Subcutaneous adipose tissue (tissue), 4 donors: ENCODE measurements around the gene FSD1L. TPM values are rescaled to one million over a fixed set of nuclear protein-coding genes. Genes with fewer than 3 reads are reported as not detected.

Experiments used
- total RNA-seq, 4 donors: library from RNA; depleted of rRNA; stranded (reverse); fragments of >200 nt; gene quantifications; one replicate each; pipeline ENCODE4 v1.1.0, GENCODE V29; 2016
- TF ChIP-seq, protein P1 (sequence below): fragments of 450-650 bp; IDR thresholded peaks from one replicate; pipeline ENCODE4 v1.5.1; 2016; ENCODE audit warnings: low read depth, mild to moderate bottlenecking, control low read depth, antibody characterized with exemption, moderate library complexity

FSD1L gene
- 1 to 10 TPM; 3.6 to 8.3 (median 4.8) TPM for total RNA-seq

- TF ChIP-seq, protein P1, sequence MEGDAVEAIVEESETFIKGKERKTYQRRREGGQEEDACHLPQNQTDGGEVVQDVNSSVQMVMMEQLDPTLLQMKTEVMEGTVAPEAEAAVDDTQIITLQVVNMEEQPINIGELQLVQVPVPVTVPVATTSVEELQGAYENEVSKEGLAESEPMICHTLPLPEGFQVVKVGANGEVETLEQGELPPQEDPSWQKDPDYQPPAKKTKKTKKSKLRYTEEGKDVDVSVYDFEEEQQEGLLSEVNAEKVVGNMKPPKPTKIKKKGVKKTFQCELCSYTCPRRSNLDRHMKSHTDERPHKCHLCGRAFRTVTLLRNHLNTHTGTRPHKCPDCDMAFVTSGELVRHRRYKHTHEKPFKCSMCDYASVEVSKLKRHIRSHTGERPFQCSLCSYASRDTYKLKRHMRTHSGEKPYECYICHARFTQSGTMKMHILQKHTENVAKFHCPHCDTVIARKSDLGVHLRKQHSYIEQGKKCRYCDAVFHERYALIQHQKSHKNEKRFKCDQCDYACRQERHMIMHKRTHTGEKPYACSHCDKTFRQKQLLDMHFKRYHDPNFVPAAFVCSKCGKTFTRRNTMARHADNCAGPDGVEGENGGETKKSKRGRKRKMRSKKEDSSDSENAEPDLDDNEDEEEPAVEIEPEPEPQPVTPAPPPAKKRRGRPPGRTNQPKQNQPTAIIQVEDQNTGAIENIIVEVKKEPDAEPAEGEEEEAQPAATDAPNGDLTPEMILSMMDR, result no peak
Observed at GRCh38 chr9:105447814-105448812, at the start of gene FSD1L. FSD1L (plus strand) TSS chr9:105448034; CDS start chr9:105448221, 187 bp downstream.

DNA sequence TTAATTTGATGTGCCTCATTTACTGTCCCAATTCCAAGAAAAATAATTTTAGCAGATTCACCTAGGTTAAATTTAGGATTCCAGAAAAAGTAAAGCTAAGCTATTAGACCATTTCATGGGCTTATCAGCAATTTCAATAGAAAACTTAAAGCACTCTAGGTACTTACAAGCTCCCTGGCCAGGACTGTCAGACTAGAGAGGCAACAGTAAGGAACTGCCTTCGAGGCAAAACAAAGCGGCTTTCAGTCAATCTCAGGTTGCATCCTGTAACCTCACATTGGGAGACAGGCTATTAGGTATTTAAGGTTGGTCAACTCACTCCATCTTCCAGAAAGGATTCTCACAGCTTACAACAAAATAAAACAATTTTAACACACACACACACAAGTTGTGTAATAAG lies 48.7 kb upstream of the FSD1L start:
- TF ChIP-seq, protein P1, result no peak

GRCh38 chr9:105401651-105402050 lies 46.2 kb upstream of the FSD1L start:
- TF ChIP-seq, protein P1, result no peak

DNA sequence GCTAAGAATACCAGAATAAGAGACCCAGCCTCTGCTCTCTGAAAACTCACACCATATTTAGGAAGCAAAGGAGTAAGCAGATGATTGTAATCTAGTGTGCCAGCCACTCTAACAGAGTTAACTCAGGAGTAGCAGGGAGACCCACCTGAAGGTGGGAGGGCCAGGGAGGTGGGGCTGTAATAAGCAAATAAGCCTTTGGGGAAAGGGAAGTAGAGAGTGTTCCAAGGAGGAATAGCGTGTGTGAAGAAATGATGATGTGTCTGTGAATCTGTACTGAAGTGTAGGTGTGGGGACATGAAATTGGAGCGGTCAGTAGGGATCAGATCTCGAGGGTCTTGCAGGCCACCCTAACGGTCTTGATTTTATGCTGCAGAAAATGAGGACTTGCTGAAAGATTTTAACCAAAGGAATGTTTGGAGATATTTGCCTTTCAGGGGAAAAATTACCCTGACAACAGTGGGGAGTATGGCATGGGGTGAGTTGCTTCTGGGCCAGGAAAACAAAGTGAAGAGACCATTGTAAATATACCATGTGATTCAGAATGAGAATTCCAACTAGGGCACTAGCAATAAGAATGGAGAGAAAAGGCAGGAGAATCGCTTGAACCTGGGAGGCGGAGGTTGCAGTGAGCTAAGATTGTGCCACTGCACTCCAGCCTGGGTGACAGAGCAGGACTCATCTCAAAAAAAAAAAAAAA lies 44.1 kb upstream of the FSD1L start:
- TF ChIP-seq, protein P1, result no peak

DNA sequence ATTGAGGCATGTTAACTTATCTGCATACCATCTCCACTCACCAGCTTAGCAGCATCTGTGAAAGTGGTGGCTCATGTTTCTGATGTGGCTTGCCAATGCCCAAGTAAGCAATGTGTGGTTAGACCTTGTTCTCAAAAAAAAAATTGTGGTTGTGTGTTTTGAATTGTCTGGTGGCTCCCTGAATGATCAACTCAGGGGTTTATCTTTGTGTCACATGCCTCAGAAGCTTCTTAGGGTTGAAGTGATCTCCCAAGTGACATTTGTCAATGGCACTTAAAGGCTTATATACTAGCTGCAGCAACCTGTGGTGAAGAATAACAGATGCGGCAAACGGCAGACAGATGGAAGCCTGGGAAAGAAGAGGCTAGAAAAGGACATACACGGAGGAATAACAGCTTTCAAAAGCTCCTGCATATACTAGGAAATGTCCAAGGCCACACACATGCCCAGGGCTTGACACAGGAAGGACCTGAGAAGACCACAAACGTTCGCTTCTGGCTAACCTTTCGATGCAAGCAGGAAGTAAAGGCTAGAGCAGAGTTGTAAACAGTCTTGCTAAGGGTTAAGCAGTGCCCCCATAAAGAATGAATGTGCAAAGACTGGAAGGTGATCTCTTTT lies 42.2 kb upstream of the FSD1L start:
- TF ChIP-seq, protein P1, result no peak

DNA sequence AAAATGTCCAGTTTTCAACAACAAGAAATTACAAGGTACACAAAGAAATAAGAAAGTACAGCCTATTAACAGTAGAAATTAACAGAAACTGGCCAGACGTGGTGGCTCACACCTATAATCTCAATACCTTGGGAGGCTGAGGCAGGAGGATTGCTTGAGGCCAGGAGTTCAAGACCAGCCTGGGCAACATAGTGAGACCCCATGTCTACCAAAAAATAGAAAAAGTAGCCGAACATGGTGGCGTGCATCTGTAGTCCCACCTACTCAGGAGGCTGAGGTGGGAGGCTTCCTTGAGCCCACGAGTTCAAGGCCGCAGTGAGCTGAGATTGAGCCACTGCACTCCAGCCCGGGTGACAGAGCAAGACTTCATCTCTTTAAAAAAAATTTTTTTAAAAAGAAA lies 41.5 kb upstream of the FSD1L start:
- TF ChIP-seq, protein P1, result no peak

GRCh38 chr9:105413525-105413924 lies 34.3 kb upstream of the FSD1L start:
- TF ChIP-seq, protein P1, result no peak
